Right lobe of liver (tissue), 4 donors: ENCODE results near the gene OR9Q1.

Experiments used
- CTCF ChIP-seq, 4 donors: fragments of 200-600 bp in 3 of 4; fragments of 450-650 bp in 1 of 4; IDR thresholded peaks; one replicate each; pipeline versions ENCODE4 v1.5.1 to v1.8.0; 2016 to 2022; ENCODE audit warnings: antibody characterized with exemption in 4 of 4, mild to moderate bottlenecking in 2 of 4
- POLR2A ChIP-seq: fragments of 450-650 bp; IDR thresholded peaks from one replicate; pipeline ENCODE4 v1.6.1; 2017; ENCODE audit warnings: antibody characterized with exemption, mild to moderate bottlenecking
- donor health status: DM: no; HTN: no; CAD: no.
- donor health status: DM: no; HTN: no; CAD: no.
- donor health status: DM: no; HTN: yes; CAD: no.

DNA sequence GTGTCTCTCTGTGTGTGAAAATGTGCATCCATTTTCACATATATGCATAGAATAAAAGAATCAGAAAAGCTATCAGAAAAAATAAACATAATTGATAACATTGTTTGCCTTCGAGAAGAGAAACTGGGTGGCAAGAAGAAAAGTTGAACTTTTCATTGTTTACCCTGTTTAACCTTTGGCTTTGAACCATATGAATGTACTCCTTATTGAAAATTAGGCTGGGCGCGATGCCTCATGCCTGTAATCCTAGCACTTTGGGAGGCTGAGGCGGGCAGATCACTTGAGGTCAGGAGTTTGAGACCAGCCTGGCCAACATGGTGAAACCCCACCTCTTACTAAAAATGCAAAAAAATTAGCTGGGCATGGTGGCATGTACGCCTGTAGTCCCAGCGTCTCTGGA lies 11.9 kb upstream of the OR9Q1 start:
- no peak for TF ChIP-seq POLR2A
- no peak for TF ChIP-seq CTCF (IDR thresholded peaks at IDR 0.05)
